ENCODE data around the gene COMMD2.

DNA sequence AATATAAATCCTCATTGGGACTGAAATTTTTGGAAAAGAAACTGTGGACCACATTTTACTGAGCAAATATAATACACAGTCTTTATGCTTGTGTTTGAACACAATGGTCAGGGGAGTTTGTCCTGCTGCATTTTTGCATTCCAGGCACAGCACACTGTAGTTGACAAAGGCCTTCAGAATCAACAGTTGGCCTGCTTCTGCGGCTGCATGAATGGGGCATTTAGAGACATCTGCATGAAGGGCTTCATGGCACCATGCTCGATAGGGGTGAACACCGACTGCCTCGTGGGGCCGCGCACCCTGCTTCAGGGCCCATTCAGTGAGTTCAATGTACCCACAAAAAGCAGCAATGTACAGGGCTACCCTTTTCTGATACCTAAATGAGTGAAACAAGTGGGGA lies 15.4 kb upstream of the COMMD2 start:
- TF ChIP-seq CTCF (IDR thresholded peaks at IDR 0.05 in 8 of 11, conservative IDR thresholded peaks at IDR 0.05 in 3 of 11) = no peak
- TF ChIP-seq POLR2A (IDR thresholded peaks at IDR 0.05) = no peak
- no peak for TF ChIP-seq POLR2AphosphoS5 (IDR thresholded peaks at IDR 0.05)
